ENCODE results near the gene PPP4R2.
"Not testable (repeated sequence)": the region's sequence is repeated elsewhere in the genome, so short reads cannot be mapped to it uniquely, and the experiment has no call there.

Gene PPP4R2

DNA sequence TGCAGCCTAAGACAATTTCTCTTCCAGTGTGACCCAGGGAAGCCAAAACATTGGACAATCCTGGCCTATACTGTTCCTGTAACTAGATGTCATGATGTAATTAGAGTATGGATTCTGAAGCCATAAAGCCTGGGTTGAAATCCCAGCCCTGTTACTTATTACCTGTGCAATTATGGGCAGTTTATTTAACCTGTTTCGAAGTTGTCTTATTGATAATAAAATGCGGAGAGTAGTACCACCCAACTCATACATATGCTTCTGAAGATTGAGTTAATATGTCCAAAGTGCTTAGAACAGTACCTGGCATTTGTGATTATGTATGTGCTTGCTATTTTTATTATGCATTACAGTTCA lies 30.1 kb downstream of the PPP4R2 start:
- no peak for DNase-seq

DNA sequence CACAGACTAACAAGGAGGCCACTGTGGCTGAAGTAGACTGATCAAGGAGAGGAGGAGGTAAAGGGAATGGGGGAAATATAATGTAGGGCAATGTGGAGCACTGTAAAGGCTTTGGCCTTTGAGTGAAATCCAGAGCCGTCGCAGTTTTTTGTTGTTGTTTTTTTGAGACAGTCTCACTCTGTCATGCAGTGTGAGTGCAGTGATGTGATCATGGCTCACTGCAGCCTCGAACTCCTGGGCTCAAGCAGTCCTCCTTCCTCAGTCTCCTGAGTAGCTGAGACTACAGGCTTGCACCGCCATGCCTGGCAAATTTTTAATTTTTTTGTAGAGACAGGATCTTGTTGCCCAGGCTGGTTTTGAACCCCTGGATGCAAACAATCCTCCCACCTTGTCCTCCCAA lies 32.2 kb downstream of the PPP4R2 start:
- DNase-seq, result no peak

DNA sequence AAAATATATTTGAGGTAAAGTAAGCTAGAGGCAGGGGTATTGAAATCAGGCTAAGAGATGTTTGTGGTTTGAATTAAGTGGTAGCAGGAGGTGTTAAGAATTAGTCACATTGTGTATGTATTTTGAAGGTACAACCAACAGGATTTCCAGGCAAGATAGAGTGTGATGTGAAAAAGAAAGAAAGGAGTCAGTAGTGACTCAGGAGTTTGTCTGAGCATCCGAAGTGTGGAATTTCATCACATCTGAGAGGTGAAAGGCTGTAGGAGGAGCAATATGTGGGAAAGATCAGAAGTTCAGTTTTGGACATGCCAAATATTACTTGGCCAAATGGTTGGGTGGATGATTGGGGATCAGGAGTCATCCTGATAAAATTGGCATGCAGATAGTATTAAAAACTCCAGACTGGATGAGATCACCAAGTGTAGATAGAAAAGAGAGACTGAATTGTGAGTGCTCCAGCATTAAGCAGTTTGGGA lies 32.7 kb downstream of the PPP4R2 start:
- DNase-seq, result no peak

DNA sequence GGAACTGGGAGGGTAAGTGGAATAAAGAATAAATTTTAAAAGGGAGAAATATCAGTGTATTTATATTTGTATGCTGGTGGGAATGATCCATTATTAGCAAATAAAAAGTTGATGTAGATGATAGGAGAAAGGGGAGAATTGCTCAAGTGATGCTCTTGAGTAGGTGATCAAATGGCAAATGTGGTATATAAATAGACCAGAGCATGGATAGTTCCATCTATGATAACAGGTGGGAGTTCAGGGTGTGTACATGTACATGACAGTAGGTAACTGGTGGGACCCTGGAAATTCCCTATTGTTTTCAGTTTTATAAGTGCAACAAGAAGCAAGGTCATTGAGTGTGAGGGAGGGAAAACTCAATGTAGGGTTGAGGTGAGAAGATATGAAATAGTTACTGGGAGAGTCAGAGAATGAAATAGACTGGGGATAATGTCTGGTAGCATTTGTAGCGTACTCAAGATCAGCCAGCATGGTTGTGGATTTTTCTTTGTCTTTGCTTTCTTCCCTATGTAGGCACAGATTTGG lies 33.5 kb downstream of the PPP4R2 start:
- DNase-seq, result no peak

DNA sequence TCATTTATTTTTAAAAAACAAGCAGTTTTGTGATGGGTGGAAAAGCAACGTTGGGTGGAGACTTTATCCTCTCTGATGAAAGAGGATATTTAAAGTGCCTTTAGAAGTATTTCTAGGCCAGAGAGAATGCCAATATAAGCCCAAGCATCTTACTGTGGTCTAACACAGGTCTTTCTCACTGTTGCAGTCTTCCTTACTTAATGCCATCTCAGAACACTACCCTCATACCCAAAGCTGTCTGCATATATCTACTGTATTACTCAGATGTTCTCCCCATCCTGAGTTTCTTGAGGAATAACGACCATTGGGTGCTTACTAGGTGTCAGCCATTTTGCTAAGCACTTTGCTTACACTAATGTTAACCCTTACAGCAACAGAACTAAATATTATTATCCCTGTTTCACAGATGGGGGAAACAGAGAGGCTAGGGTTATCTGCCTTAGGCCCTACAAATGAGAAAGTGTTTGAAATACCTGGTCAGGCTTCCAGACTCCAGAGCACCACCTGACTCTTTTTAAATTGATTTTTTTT lies 35.0 kb downstream of the PPP4R2 start:
- DNase-seq, result no peak

DNA sequence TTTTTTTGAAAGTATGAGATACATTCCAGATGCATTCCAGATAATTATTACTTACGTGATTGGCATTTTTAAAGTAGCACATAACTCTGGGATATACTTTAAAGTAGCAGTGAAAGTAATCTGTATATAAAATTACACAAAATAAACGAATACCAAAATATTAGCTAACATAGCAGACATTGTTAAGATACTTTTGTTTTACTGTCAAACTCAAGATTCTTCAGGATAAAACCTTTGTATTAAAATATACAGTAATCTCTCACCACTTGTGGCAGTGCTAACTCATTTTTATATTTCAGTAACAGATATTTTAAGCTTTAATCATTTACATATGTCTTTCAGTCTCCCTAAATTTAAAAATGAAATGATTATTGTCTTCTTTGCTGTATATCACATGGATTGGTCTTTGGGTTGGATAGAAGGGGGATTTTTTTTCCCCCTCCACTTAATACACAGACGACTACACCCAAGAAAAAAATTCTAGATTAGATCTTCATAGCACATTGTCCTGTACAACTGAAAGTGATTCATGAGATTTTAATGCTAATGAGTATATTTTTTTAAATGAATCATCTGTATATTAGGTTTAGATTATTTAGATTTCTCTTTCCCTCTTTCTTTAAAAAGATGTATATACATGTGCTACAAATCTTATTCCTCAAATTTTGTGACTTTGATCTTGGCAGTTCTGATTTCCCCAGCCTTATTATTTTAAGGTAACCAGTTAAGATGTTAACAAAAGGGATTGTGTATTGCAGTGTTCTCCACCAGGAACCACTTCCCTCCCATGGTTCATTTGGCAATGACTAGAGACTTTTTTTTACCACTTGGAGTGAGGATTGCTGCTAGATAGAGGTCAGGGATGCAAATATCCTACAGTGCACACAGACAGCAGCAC lies 40.3 kb downstream of the PPP4R2 start:
- DNase-seq, result no peak

DNA sequence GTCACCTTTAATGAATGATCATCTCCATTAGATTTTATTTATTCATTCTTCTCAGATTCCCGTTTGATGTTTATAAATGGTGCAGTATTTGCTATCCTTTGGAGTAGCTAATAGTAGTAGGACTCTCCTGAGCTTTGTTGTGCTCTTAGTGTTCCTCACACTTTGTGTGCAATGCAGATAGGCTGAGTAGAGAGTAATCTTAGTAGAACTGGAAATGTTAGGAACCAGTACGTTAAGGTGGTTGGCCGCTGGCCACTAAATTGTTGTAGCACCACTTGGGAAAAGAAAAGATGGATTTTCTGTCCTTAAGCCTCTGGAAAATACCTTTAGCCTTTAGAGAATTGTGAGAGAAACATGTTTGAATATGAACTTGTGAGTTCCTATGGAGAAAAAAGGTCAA lies 44.9 kb downstream of the PPP4R2 start:
- peak; percentile 12 for DNase-seq

DNA sequence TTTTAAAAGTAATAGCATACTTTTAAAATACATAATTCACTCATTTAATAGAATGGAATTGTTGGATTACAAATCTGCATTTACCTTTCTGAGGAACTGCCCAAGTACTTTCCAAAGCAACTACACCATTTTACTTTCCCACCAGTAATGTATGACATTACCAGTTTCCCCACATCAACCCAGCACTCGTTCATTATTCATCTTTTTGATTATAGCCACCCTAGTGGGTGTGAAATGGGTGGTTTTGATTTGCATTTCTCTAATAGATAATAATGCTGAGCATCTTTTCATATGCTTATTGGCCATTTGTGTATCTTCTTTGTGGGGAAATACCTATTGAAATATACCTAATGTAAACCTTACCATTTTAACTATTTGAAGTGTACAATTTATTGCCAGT lies 46.8 kb downstream of the PPP4R2 start:
- DNase-seq, result no peak

DNA sequence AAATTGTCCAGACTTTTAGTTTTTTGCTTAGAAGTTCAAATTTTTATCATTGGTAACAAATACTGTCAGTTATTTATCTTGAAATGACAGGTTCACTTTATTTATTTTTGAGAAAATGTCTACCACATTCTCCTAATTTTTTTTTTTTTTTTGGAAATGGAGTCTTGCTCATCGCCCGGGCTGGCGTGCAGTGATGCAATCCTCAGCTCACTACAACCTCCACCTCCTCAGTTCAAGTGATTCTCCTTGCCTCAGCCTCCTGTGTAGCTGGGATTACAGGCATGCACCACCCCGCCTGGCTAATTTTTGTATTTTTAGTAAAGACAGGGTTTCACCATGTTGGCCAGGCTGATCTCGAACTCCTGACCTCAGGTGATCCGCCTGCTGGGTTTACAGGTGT lies 48.8 kb downstream of the PPP4R2 start:
- DNase-seq, result no peak

DNA sequence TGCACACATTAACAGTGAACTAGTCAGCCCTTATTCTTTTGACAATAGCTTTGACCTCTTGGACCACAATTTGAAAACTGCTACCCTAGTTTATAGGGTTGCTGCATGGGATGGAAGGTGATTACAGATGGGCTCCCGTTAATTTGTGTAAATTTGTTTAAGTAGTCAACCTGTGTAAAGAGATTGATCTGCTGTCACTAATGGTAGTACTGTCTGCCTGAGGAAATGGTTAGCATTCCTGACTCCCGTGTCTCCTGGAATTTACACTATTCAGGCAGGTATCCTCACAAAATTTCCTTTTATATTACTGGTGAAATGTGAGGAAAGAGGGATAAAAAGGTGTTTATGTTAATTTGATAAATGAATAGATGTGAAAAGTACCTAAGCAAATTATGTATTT lies 49.6 kb downstream of the PPP4R2 start:
- no peak for DNase-seq

DNA sequence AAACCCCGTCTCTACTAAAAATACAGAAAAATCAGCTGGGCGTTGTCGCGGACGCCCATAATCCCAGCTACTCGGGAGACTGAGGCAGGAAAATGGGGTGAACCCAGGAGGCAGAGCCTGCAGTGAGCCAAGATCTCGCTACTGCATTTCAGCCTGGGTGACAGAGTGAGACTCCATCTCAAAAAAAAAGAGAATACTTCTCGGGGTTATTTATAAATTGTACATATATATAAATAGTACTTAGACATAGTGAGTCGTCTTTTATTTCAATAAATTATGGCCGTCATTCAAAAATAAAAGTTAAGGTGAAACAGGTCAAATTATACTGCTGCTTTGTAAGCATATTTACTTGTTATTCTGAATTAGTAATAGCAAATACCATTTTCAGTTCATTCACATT lies 52.7 kb downstream of the PPP4R2 start:
- no peak for DNase-seq

DNA sequence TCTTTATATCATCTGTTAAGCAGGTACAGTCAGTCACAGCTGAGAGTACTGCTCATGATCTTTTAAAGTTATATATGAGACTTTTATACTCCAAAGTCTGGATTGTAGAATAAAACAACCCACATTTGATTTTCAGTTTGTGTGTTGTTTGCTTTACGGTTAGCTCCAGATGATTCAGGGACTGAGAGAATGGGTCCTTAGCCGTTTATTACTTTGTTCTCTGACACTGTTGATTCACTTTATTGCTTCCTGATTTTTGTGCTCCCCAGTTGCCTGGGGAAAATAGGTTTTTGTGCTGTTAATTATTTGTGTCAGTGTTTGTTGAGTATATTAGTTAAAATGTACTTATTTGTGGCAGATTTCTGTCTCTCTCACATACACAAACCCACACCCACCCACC lies 56.2 kb downstream of the PPP4R2 start:
- no peak for DNase-seq

DNA sequence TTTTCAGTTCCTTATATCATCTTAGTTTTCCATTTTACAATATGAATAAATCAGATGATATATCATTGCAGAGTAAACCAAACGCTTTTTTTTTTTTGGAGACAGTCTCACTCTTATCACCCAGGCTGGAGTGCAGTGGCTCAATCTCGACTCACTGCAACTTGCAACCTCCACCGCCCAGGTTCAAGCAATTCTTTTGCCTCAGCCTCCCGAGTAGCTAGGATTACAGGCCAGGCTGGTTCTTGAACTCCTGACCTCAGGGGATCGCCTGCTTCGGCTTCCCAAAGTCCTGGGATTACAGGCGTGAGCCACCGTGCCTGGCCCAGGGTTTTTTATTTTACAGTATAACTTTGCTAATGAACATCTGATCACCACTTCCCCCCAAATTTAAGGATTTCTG lies 59.0 kb downstream of the PPP4R2 start:
- DNase-seq, result no peak

DNA sequence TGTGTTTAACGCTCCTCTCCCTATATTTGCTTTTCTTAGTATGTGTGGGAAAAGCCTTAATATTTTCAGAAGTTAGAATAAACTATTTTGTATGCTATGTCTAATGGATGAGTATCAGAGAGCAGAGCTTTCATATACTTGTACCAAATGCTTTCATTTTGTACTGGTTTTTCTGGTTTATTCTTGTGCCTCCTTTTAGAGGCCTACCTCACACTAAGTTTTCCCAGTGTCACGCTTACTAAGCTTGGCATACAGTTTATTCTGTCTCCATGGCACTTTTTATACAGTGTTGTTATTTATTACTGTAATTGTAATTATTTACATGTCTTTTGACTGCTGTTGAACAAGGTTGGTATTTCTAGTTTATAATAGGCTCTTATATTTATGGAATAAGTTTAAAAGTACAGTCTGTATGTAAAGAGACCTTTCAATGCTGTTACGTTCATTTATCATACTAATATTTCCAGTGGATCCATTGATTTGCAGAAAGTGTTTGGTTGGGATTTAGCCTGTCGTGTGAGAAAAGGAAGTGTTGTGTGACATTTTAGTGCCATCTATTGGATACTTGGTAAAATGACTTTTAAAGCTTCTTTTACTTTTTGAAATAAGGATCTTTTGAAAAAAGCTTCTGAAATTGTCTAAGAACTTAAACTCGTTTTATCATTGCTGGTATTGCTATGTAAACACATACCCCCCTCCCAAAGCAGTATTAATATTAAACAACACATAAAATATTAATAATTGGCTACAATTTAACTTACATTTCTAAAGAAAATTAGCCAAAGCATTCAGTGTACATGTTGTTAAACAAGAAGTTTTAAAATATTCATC lies 59.6 kb downstream of the PPP4R2 start:
- DNase-seq, result peak; percentile 28

DNA sequence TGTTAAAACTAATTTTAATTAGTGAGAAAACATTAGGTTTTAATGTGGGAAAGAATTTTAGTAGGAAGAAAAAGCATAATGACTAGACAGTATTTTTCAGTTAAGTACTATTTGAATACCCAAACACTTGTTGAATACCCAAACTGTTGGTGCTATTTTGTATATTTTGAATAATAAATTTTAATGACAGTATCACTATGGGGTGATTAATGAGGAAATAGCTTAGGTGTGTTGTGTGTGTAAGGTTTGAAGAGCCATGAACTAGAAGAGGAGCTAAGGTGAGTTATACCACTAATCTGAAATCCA lies 60.2 kb downstream of the PPP4R2 start:
- DNase-seq, result no peak

DNA sequence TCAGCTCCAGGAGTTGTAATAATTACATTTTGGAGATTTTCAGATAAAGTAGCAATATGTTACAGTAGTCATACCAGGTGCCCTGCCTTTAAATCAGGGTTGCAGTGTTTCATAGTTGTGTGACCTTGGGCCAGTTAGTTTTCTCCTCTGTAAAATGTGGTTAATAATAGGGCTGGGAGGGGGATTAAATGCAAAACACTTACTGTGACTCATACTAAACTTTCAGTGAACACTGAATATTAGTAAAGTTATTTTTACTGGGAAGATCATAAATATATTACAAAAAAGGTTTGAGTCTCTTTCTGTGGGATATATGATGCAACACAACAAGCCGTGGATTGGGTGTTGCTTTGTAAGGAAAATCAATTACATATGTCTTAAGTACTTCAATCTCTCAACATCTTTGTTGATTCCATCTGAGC lies 63.7 kb downstream of the PPP4R2 start:
- DNase-seq, result no peak

DNA sequence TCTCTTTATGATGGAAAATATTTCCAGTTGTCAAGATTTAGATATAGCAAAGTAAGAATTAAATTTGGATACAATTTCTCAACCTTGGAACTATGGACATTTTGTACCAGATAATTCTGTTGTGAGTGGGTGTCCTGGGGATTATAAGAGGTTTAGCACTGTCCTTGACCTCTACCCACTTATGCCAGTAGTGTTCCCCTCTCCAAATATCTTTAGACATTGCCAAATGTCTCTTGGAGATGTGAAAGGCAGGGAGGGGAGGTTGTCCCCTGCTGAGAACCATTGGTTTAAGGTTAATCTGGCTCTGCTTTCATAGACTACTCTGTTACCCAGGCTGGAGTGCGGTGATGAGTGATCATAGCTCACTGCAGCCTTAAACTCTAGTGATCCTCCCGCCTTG lies 64.8 kb downstream of the PPP4R2 start, which contains the start of gene EBLN2:
EBLN2 (plus strand) TSS at position 244 of the 400 bp plus-strand sequence. CDS start 423 bp downstream, outside the sequence.
- DNase-seq, result no peak

DNA sequence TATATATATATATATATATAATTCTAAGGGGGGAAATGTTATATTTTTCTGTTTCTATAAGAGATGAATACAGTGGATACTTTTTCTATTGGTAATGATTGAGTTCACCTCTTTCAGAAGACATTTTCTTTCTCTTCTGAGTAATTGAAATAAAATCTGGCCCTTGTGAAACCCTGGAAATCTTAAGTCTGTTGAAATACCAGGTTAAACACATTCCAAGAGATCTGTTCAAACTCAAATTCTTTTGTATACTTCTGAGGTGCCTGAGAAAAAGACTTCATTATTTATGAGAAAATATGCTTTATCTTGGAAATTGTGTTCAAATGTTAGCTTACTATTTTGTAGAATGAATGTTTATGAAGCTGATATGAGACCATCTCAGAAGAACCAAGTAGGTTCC lies 69.6 kb downstream of the PPP4R2 start:
- not testable (repeated sequence) for DNase-seq

DNA sequence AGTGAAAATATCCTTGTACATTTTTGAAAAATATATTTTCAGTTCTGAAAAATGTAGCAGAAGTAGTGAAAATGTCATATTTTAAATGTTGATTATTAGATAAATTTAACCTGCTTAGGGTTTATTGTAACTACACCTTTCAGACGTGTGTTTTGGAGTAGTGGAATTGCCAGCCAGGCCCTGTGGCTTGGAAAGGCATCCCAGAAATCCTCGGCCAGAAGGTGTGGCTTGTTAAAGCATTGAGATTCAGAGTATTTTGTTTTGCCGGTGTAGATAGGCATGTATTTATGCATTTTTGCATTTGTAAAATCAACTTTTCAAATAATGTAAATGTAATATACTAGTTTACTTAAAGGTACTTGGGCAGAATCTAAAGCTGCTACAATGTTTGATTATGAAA lies 71.8 kb downstream of the PPP4R2 start:
- DNase-seq, result no peak

DNA sequence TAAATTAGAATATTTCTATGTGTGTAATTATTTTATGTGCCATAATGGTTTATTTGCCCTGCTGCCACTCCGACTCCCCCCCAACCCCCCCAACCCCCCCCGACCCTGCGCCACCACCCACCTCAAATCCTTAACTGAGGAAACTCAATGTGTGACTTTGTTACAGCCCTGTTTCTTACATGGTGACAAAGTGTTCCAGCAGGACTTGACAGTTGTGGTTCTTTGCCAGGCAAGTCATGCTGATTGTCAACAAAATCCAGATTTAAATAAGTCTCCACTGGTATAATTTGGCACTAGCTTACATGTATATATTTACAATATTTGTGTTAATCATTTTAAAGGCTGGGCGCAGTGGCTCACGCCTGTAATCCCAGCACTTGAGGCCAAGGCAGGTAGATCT lies 72.6 kb downstream of the PPP4R2 start:
- DNase-seq, result no peak

DNA sequence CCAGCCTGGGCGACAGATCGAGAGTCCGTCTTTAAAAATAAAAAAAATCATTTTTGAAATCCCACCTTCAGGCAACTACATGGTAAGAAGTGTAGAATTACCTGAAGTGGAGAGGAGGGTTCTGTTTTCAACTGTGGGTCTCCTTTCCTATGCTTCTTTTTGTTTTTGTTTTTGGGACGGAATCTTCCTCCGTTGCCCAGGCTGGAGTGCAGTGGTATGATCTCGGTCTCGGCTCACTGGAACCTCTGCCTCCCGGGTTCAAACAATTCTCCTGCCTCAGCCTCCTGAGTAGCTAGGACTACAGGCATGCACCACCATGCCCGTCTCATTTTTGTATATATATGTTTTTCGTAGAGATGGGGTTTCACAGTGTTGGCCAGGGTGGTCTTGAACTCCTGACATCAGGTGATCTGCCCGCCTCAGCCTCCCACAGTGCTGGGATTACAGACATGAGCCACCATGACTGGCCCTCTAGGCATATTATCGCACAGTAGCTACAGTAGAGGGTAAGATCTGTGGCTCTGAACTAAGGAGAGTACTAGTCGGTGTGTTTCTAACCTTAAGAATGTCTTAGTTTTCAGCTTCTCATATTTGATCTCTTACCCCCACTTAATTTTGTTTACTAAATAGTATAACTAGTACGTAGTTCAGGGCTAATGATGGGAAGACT lies 73.3 kb downstream of the PPP4R2 start:
- DNase-seq, result no peak

DNA sequence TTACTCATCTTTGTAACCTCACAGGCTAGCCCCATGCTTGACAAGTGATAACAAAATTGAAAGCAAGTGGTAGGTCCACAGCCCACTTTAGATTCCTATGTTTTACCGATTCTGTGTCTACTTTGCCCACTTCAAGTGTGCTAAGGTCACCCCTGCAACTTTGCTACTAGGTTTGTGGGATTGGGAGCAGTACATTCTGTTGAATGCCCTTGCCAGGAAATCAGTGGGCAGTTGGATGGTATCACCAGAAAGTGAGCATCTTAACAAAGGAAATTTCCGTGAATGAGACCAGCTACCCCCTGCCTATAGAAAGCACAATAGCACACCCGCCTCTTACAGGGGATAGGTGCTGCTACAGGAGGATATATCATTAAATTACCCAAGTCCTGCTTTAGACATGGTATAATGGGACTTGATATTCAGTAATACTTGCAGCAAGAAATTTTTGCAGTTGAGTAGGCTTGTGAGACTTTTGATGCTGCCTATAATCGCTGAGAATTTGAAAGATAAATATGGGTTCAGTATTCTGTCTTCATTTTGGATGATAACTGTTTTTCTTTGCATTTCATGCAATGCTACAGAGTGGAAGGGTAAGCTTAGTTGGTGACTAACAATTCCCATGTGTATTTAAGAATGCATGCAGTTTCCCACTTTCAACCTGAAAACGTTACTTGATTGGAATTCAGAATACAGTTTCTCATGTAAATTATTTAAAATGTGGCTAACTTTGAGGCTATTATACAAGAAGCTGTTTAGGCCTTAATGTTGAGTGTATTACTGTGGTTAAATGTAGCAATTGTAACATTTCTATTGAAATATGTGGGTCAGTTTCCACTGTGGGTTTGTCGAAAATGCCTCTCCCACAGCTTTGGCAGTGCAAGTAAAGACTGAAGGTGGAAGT lies 74.3 kb downstream of the PPP4R2 start:
- DNase-seq, result no peak

Measured in NCI-H510A treated with DMSO at 0.1 percent for 48 hours (cell line).